ENCODE data around the gene PTPRJ. TPM values are rescaled to one million over a fixed set of nuclear protein-coding genes. Genes with fewer than 3 reads are reported as not detected.
A peak's percentile ranks its signal among the peaks of the same experiment; 100 is the strongest.

Gene PTPRJ
- total RNA-seq, 1 experiment from 2014 or later, result 1.5 TPM

DNA sequence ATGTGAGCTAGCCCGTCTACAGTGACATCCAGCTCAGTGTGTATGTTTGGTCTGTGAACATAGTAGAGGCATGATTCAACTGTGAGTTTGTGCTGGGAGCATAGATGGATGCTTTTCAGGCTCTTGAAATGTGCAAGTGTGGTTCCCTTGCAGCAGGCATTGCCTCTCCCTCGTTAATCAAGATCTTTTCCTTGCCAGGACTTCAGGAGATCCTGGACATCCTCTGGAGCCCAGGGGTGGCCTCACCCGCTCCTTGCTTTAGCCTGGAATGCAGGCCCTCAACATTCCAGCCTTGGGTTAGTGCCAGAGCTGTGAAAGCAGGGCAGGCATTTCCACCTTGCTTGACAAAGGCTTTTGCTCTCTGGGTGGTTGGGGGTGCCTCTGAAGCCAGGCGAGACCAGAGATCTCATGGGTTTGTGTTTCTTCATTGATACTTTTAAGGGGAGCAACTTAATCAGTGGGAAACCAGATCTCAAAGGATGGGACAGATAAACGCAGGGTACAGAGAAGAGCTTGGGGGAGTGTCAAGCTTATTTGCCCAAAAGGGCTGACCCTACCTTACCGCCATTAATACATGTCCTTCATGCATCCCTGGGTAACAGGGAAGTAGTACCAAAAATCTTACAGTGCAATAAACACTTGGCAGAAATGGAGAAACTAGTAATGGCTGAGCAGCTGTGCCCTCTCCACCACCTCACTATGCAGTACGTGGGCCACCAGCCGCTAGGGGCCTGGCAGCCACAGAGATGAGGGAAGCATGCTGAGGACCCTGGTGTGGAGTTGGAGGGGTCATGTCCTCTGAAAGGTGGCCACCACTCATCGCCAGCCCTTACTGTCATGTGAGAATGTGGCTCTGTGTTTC, 72.1 kb downstream of the PTPRJ start:
- in situ Hi-C loops (cut with HindIII; ENCODE audit: low sequenced_read_pairs), result no loop called here
- DNase-seq (ENCODE audit: low spot score), result no peak

DNA sequence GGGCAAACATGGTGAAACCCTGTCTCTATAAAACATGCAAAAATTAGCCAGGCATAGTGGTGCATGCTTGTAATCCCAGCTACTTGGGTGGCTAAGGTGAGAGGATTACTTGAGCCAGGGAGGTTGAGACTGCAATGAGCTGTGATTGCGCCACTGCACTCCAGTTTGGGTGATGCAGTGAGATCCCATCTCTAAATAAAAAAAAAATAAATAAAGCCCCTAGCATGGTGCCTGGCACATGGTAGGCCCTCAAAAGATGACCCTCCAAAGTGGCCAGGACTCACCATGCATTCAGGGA, 74.6 kb downstream of the PTPRJ start:
- in situ Hi-C loops (cut with HindIII; ENCODE audit: low sequenced_read_pairs), result no loop called here
- DNase-seq (ENCODE audit: low spot score), result no peak

DNA sequence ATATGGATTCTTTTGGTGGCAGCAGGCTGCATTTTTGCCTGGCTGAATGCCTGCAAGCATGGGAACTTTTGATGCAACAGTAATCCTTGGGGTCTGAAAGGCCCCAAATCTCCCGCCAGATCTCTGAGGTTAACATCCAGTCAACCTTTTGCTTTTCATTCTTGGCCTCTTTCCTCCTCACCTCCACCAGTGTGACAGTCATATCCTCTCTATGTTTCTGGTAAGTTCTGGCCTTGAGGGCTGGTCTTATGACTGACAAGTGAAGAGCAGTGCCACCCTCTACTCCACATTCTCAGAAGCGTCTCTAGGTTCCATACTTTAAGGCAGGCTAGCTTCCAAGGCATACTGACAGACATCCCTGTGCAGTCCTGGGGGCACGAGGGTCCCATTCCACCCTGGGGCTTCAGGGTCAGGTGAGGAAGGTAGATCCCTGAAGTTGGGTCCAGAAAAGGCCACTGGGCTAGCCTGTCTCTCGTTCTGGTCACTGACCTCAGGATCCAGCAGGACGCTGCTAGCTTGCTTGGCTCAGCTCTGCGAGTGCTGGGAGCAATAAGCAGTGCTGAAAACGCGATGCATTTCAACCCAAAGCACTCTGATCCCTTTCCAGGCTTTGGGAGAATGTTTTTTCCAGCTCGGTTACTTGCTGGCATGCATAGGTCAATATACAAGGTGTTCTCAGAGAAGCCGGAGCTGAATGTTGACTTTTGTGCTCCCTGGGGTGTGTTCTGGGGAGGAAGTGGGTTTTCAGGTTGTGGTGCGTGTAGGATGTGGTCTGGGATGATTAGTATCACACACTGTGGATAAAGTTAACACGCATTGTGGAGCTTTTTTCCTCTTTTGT, 75.2 kb downstream of the PTPRJ start:
- in situ Hi-C loops (cut with HindIII; ENCODE audit: low sequenced_read_pairs), result no loop called here
- DNase-seq (ENCODE audit: low spot score), result no peak

DNA sequence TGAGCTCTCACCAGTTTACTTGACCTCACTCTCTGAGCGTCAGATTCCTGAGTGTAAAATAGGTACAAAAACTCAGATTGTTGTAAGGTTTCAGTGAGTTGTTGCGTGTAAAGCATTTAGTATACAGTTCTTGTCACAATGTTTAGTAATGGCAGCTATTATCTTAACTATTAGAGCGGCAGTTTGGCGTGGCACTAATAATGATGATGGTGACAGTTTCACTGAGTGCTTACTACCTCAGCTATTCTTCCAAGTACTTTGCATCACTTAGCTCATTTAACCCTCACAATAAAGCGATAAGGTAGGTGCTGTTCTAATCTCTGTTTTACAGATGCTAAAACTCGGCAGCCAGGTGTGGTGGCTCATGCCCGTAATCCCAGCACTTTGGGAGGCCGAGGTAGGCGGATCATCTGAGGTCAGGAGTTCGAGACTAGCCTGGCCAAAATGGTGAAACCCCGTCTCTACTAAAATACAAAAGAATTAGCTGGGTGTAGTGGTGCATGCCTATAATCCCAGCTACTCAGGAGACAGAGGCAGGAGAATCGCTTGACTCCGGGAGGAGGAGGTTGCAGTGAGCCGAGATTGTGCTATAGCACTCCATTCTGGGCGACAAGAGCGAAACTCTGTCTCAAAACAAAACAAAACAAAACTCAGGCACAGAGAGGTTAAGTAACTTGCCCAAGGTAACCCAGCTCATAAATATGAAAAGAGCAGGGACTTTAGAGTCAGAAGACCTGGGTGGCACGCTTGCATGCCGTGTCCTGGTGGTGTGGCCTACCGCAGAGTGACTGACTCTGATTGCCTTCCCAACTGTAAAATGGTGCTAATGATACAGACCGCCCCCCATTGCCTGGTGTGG, 76.2 kb downstream of the PTPRJ start:
- DNase-seq (ENCODE audit: low spot score), result no peak
- in situ Hi-C loops (cut with HindIII; ENCODE audit: low sequenced_read_pairs), result no loop called here

DNA sequence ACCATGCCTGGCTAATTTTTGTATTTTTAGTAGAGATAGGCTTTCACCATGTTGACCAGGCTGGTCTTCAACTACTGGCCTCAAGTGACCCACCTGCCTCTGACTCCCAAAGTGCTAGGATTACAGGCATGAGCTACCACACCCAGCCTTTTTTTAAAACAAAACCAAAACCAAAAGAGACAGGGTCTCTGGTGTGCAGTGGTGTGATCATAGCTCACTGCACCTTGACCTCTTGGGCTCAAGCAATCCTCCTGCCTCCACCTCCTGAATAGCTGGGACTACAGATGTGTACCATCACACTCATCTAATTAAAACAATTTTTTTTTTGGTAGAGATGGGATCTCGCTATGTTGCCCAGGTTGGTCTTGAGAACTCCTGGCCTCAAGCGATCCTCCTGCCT, 77.7 kb downstream of the PTPRJ start:
- DNase-seq (ENCODE audit: low spot score), result no peak
- in situ Hi-C loops (cut with HindIII; ENCODE audit: low sequenced_read_pairs), result no loop called here

DNA sequence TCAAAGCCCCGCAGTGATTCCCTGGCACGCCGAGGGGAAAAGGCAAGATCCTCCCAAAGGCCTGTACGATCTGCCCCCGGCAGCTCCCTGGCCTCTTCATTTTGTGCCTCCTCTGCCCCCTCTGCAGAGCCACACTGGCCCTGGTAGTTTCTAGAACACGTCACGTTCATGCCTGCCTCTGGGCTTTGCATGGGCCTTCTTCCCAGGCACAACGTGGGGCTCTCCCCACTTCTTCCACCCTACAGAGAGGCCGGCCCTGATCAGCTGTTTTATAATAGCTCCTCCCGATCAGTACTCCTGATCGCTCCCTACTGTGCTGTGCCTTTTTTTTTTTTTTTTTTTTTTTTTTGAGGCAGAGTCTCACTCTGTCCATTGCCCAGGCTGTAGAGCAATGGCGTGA, 78.4 kb downstream of the PTPRJ start:
- in situ Hi-C loops (cut with HindIII; ENCODE audit: low sequenced_read_pairs), result no loop called here

DNA sequence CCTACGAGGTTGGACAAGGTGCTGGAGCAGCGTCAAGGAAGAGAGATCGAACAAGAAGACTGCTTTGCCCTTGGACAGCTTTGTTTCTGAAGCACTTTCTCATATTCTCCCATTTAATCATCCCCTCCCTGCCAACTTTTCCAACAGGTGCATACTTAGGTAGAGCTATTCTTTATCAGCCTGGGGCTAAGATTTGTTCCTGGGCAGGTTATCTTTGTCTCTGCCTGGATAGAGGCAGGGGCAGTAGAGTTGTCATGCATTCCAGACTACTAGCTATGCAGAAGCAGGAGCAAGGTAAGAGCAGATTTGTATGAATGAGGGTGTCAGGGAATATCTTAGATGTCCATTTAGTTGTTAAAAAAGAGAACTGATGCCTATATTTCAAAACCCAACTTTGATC, 82.3 kb downstream of the PTPRJ start:
- in situ Hi-C loops (cut with HindIII; ENCODE audit: low sequenced_read_pairs), result no loop called here
- no peak for DNase-seq (ENCODE audit: low spot score)

More for the DNA sequence above, 78.4 kb downstream of the PTPRJ start:
- no peak for DNase-seq (ENCODE audit: low spot score)

DNA sequence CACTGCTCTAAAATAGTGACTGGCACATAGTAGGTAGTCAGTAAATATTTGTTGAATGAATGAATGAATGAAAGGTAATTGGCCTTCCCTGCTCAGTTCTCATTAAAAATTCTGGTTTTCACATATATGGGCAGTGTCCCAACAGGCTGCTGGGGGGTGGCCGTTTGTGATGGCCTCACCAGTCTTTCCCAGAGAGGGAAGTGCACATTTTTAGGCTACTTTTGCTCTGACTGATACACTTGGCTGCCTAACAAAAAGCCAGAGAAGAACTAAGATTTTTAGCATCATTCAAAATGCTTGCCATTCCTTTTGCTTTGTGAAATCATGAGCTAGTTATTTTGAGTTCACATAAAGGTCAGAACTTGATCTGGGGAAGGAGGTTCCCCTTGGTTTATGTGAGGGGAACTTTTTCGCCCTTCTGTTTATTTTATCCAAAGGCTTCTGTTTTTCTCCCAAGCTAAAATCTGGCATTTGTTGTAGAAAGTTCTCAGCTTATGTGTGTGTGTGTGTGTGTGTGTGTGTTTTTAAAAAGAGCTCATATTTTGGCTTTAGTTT, 83.1 kb downstream of the PTPRJ start:
- in situ Hi-C loops (cut with HindIII; ENCODE audit: low sequenced_read_pairs), result no loop called here
- DNase-seq (ENCODE audit: low spot score), result no peak

DNA sequence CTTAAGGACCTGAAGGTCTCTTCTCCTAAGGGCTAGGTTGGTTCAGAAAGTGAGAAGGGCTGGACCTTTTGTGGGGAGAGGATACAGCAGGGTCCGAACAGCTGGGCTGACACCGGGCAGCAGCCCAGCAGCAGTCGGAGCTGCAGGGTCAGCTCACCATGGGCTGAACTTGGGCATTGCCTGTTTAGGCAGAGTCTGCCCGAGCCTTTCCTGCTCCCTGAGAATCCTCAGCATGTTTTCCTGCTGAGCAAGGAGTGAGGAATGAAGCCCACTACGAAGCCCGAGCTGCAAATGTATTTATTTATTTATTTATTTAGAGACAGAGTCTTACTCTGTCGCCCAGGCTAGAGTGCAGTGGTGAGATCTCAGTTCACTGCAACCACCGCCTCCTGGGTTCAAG, 83.9 kb downstream of the PTPRJ start:
- in situ Hi-C loops (cut with HindIII; ENCODE audit: low sequenced_read_pairs), result no loop called here
- DNase-seq (ENCODE audit: low spot score), result no peak

DNA sequence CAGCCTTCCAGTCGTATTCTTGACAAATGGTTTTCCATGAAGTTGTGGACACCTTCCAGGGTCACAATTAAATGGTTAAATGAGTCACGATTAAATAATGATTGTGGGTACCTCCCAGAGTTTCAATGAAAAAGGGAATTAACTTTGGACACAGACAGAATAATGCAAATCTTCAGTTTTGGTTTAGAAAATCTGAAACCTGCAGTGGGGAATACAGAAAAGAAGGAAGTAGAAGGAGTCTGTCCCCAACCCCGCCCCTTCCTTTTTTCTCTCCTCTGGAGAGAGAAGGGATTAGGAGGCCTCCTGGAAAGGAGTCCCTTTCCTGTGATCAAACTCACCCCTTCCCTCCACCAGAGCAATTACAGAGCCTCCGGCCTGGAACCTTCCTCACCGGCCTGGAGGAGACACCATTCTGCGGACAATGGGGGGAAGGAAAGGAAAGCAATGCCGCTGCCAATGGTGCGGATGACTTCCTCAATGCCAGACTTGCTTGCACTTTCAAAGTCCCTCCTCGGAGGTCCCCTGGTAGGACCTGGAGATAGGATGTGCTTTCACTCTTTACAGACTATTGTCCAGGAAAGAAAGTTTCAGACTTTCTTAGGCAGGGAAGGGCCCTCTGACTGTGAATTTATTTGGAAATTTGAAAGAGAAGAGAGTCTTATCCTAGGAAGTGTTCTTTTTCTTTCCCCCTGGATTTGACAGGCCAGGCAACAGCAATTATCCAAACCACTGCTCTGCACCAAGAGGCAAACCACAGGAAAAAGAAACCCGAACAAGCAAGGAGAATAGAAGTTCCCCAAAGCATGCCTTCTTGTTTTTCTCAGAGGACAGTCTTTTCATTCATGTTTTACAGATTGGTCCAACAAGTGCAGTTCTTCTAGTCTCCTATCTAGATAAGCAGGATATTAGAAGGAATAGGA, 86.8 kb downstream of the PTPRJ start:
- in situ Hi-C loops (cut with HindIII; ENCODE audit: low sequenced_read_pairs), result no loop called here
- no peak for DNase-seq (ENCODE audit: low spot score)

DNA sequence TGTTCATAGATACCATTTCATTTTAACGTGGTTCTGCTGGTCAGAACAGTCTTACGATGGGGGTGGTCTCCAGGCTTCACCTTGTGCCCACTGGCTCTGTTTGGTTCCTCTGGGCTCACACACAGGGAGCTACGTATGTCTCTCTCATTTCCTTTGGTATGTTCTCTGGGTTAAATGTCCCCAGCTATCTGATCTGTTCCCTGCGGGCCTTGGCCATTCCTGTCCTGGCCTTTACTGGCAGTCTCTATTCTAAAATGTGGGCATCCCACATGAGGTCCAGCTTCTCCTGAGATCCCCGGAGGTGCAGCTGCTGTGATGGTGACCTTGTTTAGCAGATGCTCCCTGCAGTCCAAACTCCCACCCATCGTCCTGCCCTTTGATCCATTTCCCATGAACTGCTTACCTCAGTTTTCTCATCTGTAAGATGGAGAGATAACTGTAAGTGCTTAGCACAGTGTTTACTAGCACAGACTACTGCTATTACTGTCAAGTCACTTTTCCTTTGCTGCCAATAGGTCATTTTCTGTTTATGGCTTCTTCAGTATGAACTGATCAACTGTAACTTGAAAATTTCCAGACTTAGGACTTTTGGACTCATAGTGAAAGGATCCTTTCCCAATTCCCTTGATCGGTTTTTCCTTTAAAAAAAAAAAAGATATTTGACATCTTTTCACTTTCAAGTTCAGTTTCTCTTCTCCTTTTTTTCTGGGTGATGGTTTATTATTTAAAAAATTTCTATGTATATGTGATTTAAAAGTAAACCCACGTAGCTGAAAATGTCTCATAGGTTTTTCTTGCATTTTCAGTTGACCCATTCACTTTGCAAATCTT, 92.9 kb downstream of the PTPRJ start:
- in situ Hi-C loops (cut with HindIII; ENCODE audit: low sequenced_read_pairs), result no loop called here
- no peak for DNase-seq (ENCODE audit: low spot score)

DNA sequence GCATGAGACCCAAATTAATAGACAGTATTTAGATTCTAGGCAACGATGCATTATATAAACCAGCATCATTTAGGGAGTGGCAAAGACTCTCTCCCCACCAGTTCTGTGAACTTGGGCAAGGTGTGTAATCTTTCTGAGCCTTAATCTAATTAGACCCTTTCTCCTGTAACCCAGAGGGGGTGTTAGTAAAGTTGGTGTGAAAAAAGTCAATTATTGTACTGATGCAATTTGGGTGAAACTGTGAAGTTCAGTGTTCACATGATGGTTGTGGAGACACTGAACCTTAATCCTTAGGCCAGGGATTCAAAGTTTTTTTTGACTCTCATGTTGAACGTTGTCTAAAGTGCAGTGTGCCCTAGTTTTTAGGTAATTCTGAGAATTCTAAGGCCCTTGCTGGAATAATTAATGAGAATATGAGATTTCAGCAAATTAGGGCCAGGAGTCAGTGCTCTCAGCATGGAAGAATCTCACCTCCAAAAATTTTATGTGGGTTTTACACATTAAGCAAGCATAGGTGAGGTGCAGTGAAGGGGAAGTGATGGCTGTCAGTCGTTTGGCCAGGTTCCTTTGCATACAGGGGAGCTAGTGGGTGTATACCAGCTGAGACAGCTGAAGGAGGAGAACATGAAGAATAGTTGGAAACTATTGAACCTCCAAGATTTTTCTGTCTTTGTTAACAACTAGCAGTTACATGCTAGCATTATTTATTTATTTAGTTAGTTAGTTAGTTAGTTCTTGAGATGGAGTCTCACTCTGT, 94.2 kb downstream of the PTPRJ start:
- no peak for DNase-seq (ENCODE audit: low spot score)
- in situ Hi-C loops (cut with HindIII; ENCODE audit: low sequenced_read_pairs), result no loop called here

DNA sequence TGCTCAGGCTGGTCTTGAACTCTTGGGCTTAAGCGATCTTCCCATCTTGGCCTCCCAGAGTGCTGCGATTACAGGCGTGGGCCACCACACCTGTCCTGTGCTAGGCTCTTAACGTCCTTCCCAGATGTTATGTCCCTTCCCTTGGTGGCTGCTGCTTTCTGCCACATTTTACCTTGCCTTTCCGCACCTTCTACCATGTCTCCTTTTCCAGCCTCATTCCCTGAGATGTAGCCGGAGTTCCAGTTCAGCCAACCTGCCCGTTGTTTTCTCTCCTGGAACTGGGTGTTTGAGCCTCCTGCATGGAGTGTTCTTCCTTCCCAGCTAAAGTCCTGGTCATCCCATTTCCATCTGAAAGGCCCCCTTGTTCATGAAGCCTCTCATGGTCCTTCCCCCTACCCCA, 95.3 kb downstream of the PTPRJ start:
- DNase-seq (ENCODE audit: low spot score), result no peak
- in situ Hi-C loops (cut with HindIII; ENCODE audit: low sequenced_read_pairs), result no loop called here

DNA sequence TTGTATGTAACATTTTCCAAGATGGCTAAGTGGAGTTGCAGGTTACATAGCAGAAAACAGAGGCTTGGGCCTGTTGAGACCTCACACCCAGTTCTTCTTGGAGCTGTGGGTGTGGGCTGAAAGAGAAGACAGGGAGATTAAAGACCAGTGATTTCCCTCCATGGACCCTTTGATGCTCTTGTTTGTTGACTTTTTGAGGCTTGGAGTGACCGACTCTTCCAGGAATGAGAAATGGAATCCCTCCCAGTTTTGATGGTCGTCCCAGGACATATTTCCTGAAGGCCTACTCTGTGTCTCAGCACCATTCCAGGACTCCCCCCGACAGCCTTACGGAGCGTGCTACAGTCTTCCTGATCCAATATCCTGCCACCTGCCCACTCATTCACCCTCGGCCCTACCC, 96.9 kb downstream of the PTPRJ start:
- no peak for DNase-seq (ENCODE audit: low spot score)
- in situ Hi-C loops (cut with HindIII; ENCODE audit: low sequenced_read_pairs), result no loop called here

DNA sequence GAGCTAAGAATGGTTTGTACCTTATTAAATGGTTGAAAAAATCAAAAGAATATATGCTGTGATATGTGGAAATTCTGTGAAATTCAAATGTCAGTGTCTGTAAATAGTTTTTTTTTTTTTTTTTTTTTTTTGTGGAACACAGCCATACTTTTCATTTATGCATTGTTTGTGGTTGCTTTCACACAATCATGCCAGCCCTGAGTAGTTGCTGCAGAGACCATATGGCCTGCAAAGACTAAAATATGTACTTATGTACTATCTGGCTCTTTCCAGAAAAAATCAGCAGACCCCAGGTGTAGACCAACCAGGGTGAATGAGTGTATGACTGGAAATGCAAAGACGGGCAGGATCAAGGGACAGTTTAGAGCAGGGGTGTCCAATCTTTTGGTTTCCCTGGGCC, 98.3 kb downstream of the PTPRJ start:
- in situ Hi-C loops (cut with HindIII; ENCODE audit: low sequenced_read_pairs), result no loop called here
- DNase-seq (ENCODE audit: low spot score), result no peak

DNA sequence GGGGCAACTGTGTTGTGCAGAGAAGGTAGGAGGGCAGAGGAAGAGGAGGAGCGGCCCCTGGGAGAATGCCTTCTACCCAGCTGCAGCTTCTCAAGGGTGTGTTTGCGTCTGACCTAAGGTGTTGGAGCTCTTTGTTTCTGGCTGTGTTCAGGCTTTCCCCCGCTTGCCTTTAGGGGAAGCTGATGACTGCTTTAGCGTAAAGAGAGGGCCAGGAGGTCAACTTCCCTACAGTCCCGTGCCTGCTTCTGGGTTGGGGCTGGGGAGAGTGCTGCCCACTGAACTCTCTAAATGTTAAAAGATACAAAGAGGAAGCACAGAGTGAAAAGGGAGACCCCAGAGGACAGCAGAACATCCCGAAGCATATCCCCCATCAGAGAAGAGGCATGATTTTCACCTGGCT, 99.2 kb downstream of the PTPRJ start:
- DNase-seq (ENCODE audit: low spot score), result no peak
- in situ Hi-C loops (cut with HindIII; ENCODE audit: low sequenced_read_pairs), result no loop called here

DNA sequence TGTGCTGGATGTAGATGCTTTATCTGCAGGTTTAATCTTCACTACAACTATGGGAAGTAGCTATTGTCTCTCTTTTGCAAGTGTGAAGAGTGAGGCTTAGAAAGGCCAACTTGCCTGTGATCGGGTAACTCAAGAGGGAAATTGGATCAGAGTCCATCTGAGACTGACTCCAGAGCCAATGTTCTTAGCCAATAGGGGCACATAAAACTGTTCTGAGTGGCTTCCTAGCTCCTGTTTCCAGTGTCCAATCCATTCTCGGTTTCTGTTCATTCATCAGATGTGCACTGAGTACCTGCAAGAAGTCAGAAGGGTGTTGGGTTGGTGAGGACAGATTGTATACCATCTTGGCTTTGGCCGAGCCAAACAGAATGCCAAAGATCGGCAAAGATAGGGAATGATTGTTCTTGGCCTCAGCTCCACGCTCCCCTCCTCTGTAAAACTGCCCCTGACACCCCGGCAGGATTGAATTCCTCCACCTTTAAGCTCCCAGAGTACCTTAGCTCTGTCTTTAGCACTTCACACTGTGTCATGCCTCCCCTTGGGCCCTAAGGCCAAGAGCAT, 100.0 kb downstream of the PTPRJ start:
- in situ Hi-C loops (cut with HindIII; ENCODE audit: low sequenced_read_pairs), result no loop called here
- peak; percentile 52 for DNase-seq (ENCODE audit: low spot score)

Measured in G401 (cell line).